HepG2 (cell line): ENCODE measurements around the gene ASXL1. TPM values are rescaled to one million over a fixed set of nuclear protein-coding genes. Genes with fewer than 3 reads are reported as not detected.
A peak's percentile ranks its signal among the peaks of the same experiment; 100 is the strongest.

Experiments
- HOXD1 ChIP-seq: sonication (generic); formaldehyde crosslinking; IDR thresholded peaks from 2 replicates; pipeline ENCODE4 v1.5.0; 2020; ENCODE audit warnings: missing genetic modification reagents
- JDP2 ChIP-seq: sonication (generic); formaldehyde crosslinking; IDR thresholded peaks from 2 replicates; pipeline ENCODE4 v1.8.1; 2022; ENCODE audit warnings: missing genetic modification reagents, borderline replicate concordance
- JUND ChIP-seq: sonication (generic); formaldehyde crosslinking; IDR thresholded peaks from 2 replicates; pipeline ENCODE4 v1.8.0; 2022; ENCODE audit warnings: mild to moderate bottlenecking, missing genetic modification reagents
- PITX1 ChIP-seq: sonication (generic); formaldehyde crosslinking; IDR thresholded peaks from 2 replicates; pipeline ENCODE4 v1.5.1; 2020; ENCODE audit warnings: mild to moderate bottlenecking, missing genetic modification reagents
- RXRA ChIP-seq: sonication (generic); formaldehyde crosslinking; IDR thresholded peaks from 2 replicates; pipeline ENCODE4 v1.5.1; 2020; ENCODE audit warnings: missing genetic modification reagents
- SOX13 ChIP-seq, 3 experiments: fragments of 450-650 bp in 1 of 3; sonication (generic) in 1 of 3; formaldehyde crosslinking in 1 of 3; IDR thresholded peaks in 2 of 3; conservative IDR thresholded peaks in 1 of 3; 2 replicates each; pipeline versions ENCODE4 v1.5.0 to v1.6.1; 2016 to 2020; ENCODE audit warnings: antibody characterized with exemption in 1 of 3, mild to moderate bottlenecking in 1 of 3, missing compliant biosample characterization in 1 of 3, missing genetic modification reagents in 1 of 3, moderate library complexity in 1 of 3
- SP5 ChIP-seq: IDR thresholded peaks from 2 replicates; pipeline ENCODE4 v1.6.1; 2016; ENCODE audit warnings: low read depth, borderline replicate concordance
- TARDBP ChIP-seq: sonication (generic); formaldehyde crosslinking; IDR thresholded peaks from 2 replicates; pipeline ENCODE4 v1.8.0; 2022; ENCODE audit warnings: mild to moderate bottlenecking, missing genetic modification reagents
- TBX3 ChIP-seq: fragments of 450-650 bp; IDR thresholded peaks from 2 replicates; pipeline ENCODE4 v1.6.1; 2017; ENCODE audit warnings: antibody characterized with exemption, mild to moderate bottlenecking, inconsistent platforms, borderline replicate concordance
- U2AF1 ChIP-seq: fragments of 200-400 bp; formaldehyde crosslinking; optimal IDR thresholded peaks from 2 replicates; pipeline ENCODE3; 2017; ENCODE audit warnings: mild to moderate bottlenecking, low read depth, low read length
- ZNF263 ChIP-seq: sonication (generic); formaldehyde crosslinking; IDR thresholded peaks from 2 replicates; pipeline ENCODE4 v1.4.0; 2020; ENCODE audit warnings: missing genetic modification reagents
- ZNF7 ChIP-seq: IDR thresholded peaks from 2 replicates; pipeline ENCODE4 v1.6.1; 2016; ENCODE audit warnings: missing biosample characterization, missing genetic modification reagents
- ZNF788 ChIP-seq: sonication (generic); formaldehyde crosslinking; IDR thresholded peaks from 2 replicates; pipeline ENCODE4 v1.5.0; 2020; ENCODE audit warnings: mild to moderate bottlenecking, missing genetic modification reagents, borderline replicate concordance
- polyA plus RNA-seq, 8 experiments: library from polyadenylated mRNA; depleted of rRNA in 3 of 8; stranded (reverse) in 7 of 8; unstranded in 1 of 8; fragments of >200 nt; fragmentation: Illumina TruSeq in 4 of 8; extraction: Trizol in 4 of 8; gene quantifications; 2 replicates each; pipeline versions ENCODE4 v1.2.1 to v1.2.3, GENCODE V29; 2011 to 2016; ENCODE audit warnings: low read depth in 4 of 8, missing spikeins in 1 of 8, mixed read lengths in 1 of 8; ENCODE audit not compliant: insufficient read depth in 1 of 8
- total RNA-seq, 5 experiments: library from RNA; depleted of rRNA; stranded (reverse); fragments of >200 nt; fragmentation: Illumina TruSeq; extraction: Trizol; gene quantifications; 2 replicates each; pipeline ENCODE4 v1.2.3, GENCODE V29; 2016; ENCODE audit warnings: low read depth in 1 of 5
- TF ChIP-seq, protein P1 (sequence below): sonication (generic); formaldehyde crosslinking; IDR thresholded peaks from 2 replicates; pipeline ENCODE4 v1.4.0; 2020; ENCODE audit warnings: missing genetic modification reagents
- TF ChIP-seq, protein P2 (sequence below): sonication (generic); formaldehyde crosslinking; IDR thresholded peaks from 2 replicates; pipeline ENCODE4 v1.5.0; 2020; ENCODE audit warnings: mild to moderate bottlenecking, missing genetic modification reagents
- TF ChIP-seq, protein P3 (sequence below): sonication (generic); IDR thresholded peaks from 2 replicates; pipeline ENCODE4 v1.6.1; 2016; ENCODE audit warnings: low read depth, borderline replicate concordance
- TF ChIP-seq, protein P4 (sequence below): sonication (generic); formaldehyde crosslinking; IDR thresholded peaks from 2 replicates; pipeline ENCODE4 v1.5.1; 2020; ENCODE audit warnings: missing genetic modification reagents, mild to moderate bottlenecking, borderline replicate concordance
- TF ChIP-seq, protein P5 (sequence below): sonication (generic); formaldehyde crosslinking; IDR thresholded peaks from 2 replicates; pipeline ENCODE4 v1.5.0; 2020; ENCODE audit warnings: mild to moderate bottlenecking, low read depth, missing genetic modification reagents, borderline replicate concordance
- TF ChIP-seq, protein P6 (sequence below): sonication (generic); formaldehyde crosslinking; IDR thresholded peaks from 2 replicates; pipeline ENCODE4 v1.9.0; 2021; ENCODE audit warnings: missing genetic modification reagents, borderline replicate concordance

The ASXL1 gene
- total and polyA plus RNA-seq, 2 of the 13 experiments (the other 11 are each of a cell fraction or from before 2014, with no cell fraction given): 62.1 to 74.8 TPM

DNA sequence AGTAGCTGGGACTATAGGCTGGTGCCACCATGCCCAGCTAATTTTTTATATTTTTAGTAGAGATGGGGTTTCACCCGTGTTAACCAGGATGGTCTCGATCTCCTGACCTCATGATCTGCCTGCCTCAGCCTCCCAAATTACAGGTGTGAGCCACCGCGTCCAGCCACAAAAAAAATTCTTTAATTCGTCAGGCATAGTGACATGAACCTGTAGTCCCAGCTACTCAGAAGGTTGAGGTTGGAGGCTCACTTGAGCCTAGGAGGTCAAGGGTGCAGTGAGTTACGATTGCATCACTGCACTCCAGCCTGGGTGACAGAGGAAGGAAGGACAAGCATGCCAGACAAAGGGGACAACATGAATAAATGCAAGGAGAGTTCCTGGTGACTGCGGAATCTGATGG is 19.5 kb upstream of the ASXL1 start (continued):
- no peak for TF ChIP-seq TARDBP (CRISPR knock-in tag)
- TF ChIP-seq SP5 (CRISPR knock-in tag): no peak
- no peak for TF ChIP-seq ZNF7 (CRISPR knock-in tag)
- TF ChIP-seq, protein P1, sequence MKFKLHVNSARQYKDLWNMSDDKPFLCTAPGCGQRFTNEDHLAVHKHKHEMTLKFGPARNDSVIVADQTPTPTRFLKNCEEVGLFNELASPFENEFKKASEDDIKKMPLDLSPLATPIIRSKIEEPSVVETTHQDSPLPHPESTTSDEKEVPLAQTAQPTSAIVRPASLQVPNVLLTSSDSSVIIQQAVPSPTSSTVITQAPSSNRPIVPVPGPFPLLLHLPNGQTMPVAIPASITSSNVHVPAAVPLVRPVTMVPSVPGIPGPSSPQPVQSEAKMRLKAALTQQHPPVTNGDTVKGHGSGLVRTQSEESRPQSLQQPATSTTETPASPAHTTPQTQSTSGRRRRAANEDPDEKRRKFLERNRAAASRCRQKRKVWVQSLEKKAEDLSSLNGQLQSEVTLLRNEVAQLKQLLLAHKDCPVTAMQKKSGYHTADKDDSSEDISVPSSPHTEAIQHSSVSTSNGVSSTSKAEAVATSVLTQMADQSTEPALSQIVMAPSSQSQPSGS (CRISPR knock-in tag): peak; percentile 32; the same call in 1 of the 2 replicates
- TF ChIP-seq, protein P2, sequence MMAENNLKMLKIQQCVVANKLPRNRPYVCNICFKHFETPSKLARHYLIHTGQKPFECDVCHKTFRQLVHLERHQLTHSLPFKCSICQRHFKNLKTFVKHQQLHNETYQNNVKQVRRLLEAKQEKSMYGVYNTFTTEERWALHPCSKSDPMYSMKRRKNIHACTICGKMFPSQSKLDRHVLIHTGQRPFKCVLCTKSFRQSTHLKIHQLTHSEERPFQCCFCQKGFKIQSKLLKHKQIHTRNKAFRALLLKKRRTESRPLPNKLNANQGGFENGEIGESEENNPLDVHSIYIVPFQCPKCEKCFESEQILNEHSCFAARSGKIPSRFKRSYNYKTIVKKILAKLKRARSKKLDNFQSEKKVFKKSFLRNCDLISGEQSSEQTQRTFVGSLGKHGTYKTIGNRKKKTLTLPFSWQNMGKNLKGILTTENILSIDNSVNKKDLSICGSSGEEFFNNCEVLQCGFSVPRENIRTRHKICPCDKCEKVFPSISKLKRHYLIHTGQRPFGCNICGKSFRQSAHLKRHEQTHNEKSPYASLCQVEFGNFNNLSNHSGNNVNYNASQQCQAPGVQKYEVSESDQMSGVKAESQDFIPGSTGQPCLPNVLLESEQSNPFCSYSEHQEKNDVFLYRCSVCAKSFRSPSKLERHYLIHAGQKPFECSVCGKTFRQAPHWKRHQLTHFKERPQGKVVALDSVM (CRISPR knock-in tag): peak; percentile 96
- TF ChIP-seq HOXD1 (CRISPR knock-in tag): no peak
- no peak for TF ChIP-seq JUND (CRISPR knock-in tag)
- TF ChIP-seq, protein P3, sequence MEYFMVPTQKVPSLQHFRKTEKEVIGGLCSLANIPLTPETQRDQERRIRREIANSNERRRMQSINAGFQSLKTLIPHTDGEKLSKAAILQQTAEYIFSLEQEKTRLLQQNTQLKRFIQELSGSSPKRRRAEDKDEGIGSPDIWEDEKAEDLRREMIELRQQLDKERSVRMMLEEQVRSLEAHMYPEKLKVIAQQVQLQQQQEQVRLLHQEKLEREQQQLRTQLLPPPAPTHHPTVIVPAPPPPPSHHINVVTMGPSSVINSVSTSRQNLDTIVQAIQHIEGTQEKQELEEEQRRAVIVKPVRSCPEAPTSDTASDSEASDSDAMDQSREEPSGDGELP: no peak
- no peak; the same call in none of the 2 replicates for TF ChIP-seq ZNF788 (CRISPR knock-in tag)
- no peak; the same call in 1 of the 2 replicates for TF ChIP-seq PITX1 (CRISPR knock-in tag)
- no peak for TF ChIP-seq U2AF1
- no peak for TF ChIP-seq SOX13 (IDR thresholded peaks at IDR 0.05)
- TF ChIP-seq SOX13 (CRISPR knock-in tag; conservative IDR thresholded peaks at IDR 0.05 in 1 of 2, IDR thresholded peaks at IDR 0.05 in 1 of 2): peak in 1 of 2 experiments; percentile 68; a peak in 2 of 4 replicates
- TF ChIP-seq, protein P4, sequence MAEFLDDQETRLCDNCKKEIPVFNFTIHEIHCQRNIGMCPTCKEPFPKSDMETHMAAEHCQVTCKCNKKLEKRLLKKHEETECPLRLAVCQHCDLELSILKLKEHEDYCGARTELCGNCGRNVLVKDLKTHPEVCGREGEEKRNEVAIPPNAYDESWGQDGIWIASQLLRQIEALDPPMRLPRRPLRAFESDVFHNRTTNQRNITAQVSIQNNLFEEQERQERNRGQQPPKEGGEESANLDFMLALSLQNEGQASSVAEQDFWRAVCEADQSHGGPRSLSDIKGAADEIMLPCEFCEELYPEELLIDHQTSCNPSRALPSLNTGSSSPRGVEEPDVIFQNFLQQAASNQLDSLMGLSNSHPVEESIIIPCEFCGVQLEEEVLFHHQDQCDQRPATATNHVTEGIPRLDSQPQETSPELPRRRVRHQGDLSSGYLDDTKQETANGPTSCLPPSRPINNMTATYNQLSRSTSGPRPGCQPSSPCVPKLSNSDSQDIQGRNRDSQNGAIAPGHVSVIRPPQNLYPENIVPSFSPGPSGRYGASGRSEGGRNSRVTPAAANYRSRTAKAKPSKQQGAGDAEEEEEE: no peak
- TF ChIP-seq RXRA (CRISPR knock-in tag): peak; percentile 62; the same call in 1 of the 2 replicates
- no peak for TF ChIP-seq ZNF263 (CRISPR knock-in tag)
- TF ChIP-seq, protein P5, sequence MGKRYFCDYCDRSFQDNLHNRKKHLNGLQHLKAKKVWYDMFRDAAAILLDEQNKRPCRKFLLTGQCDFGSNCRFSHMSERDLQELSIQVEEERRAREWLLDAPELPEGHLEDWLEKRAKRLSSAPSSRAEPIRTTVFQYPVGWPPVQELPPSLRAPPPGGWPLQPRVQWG (CRISPR knock-in tag): no peak
- TF ChIP-seq, protein P6, sequence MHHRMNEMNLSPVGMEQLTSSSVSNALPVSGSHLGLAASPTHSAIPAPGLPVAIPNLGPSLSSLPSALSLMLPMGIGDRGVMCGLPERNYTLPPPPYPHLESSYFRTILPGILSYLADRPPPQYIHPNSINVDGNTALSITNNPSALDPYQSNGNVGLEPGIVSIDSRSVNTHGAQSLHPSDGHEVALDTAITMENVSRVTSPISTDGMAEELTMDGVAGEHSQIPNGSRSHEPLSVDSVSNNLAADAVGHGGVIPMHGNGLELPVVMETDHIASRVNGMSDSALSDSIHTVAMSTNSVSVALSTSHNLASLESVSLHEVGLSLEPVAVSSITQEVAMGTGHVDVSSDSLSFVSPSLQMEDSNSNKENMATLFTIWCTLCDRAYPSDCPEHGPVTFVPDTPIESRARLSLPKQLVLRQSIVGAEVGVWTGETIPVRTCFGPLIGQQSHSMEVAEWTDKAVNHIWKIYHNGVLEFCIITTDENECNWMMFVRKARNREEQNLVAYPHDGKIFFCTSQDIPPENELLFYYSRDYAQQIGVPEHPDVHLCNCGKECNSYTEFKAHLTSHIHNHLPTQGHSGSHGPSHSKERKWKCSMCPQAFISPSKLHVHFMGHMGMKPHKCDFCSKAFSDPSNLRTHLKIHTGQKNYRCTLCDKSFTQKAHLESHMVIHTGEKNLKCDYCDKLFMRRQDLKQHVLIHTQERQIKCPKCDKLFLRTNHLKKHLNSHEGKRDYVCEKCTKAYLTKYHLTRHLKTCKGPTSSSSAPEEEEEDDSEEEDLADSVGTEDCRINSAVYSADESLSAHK (CRISPR knock-in tag): no peak
- TF ChIP-seq JDP2 (CRISPR knock-in tag): no peak
- no peak for TF ChIP-seq TBX3
